Spleen (tissue), 11 donors: Measurements from ENCODE around the gene DGKB. TPM values are rescaled to one million over a fixed set of nuclear protein-coding genes. Genes with fewer than 3 reads are reported as not detected.

Experiments
- DNase-seq: peaks from one replicate; pipeline ENCODE4 v3.0.0-alpha.2; 2020
- H3K27ac ChIP-seq, 8 donors: fragments of 200-600 bp; sonication (generic) in 7 of 8; 1 replicate in 4 of 8; 2 replicates in 4 of 8; pipeline versions ENCODE4 v1.5.0 to v1.8.0; 2016 to 2021; ENCODE audit warnings: inconsistent platforms in 4 of 8, mild to moderate bottlenecking in 4 of 8, moderate library complexity in 1 of 8
- H3K27me3 ChIP-seq, 7 donors: fragments of 200-600 bp; sonication (generic) in 6 of 7; replicated peaks in 1 of 7; 1 replicate in 4 of 7; 2 replicates in 3 of 7; pipeline versions ENCODE4 v1.5.0 to v1.8.0; 2016 to 2021; ENCODE audit warnings: inconsistent platforms in 3 of 7, mild to moderate bottlenecking in 1 of 7
- H3K36me3 ChIP-seq, 6 donors: fragments of 200-600 bp; sonication (generic) in 5 of 6; 1 replicate in 4 of 6; 2 replicates in 2 of 6; pipeline versions ENCODE4 v1.5.0 to v1.8.0; 2016 to 2021; ENCODE audit warnings: inconsistent platforms in 2 of 6
- H3K4me1 ChIP-seq, 6 donors: fragments of 200-600 bp; sonication (generic) in 5 of 6; 1 replicate in 3 of 6; 2 replicates in 3 of 6; pipeline versions ENCODE4 v1.5.0 to v1.8.0; 2016 to 2021; ENCODE audit warnings: inconsistent platforms in 3 of 6
- H3K4me3 ChIP-seq, 8 donors: fragments of 200-600 bp; sonication (generic) in 7 of 8; 1 replicate in 4 of 8; 2 replicates in 4 of 8; pipeline versions ENCODE4 v1.5.0 to v1.8.0; 2016 to 2021; ENCODE audit warnings: inconsistent platforms in 4 of 8, mild to moderate bottlenecking in 4 of 8, moderate library complexity in 2 of 8
- H3K9me3 ChIP-seq, 8 donors: fragments of 200-600 bp; sonication (generic) in 7 of 8; 1 replicate in 4 of 8; 2 replicates in 4 of 8; pipeline versions ENCODE4 v1.5.0 to v1.8.0; 2016 to 2021; ENCODE audit warnings: inconsistent platforms in 4 of 8
- CTCF ChIP-seq, 11 experiments: fragments of 200-600 bp in 7 of 11; fragments of 450-650 bp in 4 of 11; sonication (generic) in 4 of 11; IDR thresholded peaks in 8 of 11; conservative IDR thresholded peaks in 3 of 11; 1 replicate in 7 of 11; 2 replicates in 4 of 11; pipeline versions ENCODE4 v1.4.0 to v1.8.0; 2016 to 2021; ENCODE audit warnings: antibody characterized with exemption in 11 of 11, inconsistent platforms in 4 of 11, mild to moderate bottlenecking in 1 of 11
- POLR2A ChIP-seq, 3 donors: fragments of 450-650 bp; IDR thresholded peaks; one replicate each; pipeline ENCODE4 v1.5.1; 2017; ENCODE audit warnings: antibody characterized with exemption in 3 of 3, mild to moderate bottlenecking in 1 of 3
- POLR2AphosphoS5 ChIP-seq, 3 donors: sonication (generic); formaldehyde crosslinking; IDR thresholded peaks; one replicate each; pipeline ENCODE4 v1.5.1; 2017; ENCODE audit warnings: antibody characterized with exemption in 3 of 3
- WGBS, 5 donors: extraction: QIAGEN DNeasy Blood & Tissue Kit in 3 of 5; methylation state at CpG; one replicate each; pipeline versions ENCODE4 v1.1.5 to v1.1.7; 2013 to 2018; 5-methylcytosine and 5-hydroxymethylcytosine counted together
- intact Hi-C: fragments of 100-400 bp; cut with DNase I; formaldehyde crosslinking; loops from one replicate; pipeline ENCODE4 v1.15.0; 2023; ENCODE audit warnings: low total_unique reads
- polyA plus RNA-seq, 3 donors: library from polyadenylated mRNA; stranded (reverse); fragments of 200-250 nt; gene quantifications; one replicate each; pipeline ENCODE4 v1.2.1, GENCODE V29; 2013
- total RNA-seq, 7 donors: library from RNA; depleted of rRNA in 3 of 7; stranded (reverse); fragments of >200 nt in 3 of 7; fragmentation: NEBNext Ultra II Directional in 4 of 7; extraction: Animal tissue kit (Norgen Biotek cat#: 25700) in 4 of 7; gene quantifications; one replicate each; pipeline versions ENCODE4 v1.1.0 to v1.2.1, GENCODE V29; 2016 to 2021
- donor health status: healthy with polysubstance abuse.
- donor health status: DM: no; HTN: no; CAD: no; lungs with moderate emphysema.
- donor health status: DM: no; HTN: no; CAD: no.
- donor health status: Bipolar disorder and iron deficiency.
- donor health status: healthy.
- donor health status: DM: no; HTN: no; CAD: no.
- donor health status: DM: yes; HTN: yes; CAD: no.

Gene DGKB
- total and polyA plus RNA-seq, 10 donors: 0.02 to 0.26 (median 0.03) TPM; not detected in 6

DNA sequence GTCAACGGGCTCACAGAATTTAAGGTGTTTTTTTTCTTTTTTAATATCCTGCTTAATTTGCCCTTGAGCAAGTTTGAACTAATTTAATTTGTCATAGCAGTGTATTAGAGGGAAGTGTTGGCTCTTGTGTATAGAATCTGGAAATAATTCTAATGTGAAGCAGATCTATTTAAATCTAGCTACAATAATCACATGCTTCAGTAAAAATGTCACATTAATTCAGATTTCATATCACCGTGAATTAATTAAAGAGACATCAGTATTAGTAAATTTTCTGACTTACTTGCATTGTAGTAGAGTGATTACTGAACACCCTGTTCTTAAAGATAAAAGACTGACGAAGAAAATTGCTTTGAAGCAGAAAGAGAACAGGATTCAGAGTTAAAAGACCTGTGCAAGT, 124.7 kb downstream of the DGKB start:
- intact Hi-C loops: no loop called here
- TF ChIP-seq CTCF (IDR thresholded peaks at IDR 0.05 in 8 of 11, conservative IDR thresholded peaks at IDR 0.05 in 3 of 11) (no peak), POLR2AphosphoS5 (IDR thresholded peaks at IDR 0.05) (no peak)
- Histone ChIP-seq H3K4me1 (no peaks in the 10 kb centered on the region), H3K4me3 (no peak overlapping the region), H3K27me3 (no peaks in the 10 kb centered on the region), H3K27ac (no peak overlapping the region), H3K9me3 (peaks cover 0 to 28% (median 21%) of the 10 kb centered on the region in 8 donors), H3K36me3 (no peaks in the 10 kb centered on the region)
- DNase-seq: no peak
- WGBS, 5 donors: 88 to 92% (median 90%) methylated on average over 3 of the region's 3 CpGs

DNA sequence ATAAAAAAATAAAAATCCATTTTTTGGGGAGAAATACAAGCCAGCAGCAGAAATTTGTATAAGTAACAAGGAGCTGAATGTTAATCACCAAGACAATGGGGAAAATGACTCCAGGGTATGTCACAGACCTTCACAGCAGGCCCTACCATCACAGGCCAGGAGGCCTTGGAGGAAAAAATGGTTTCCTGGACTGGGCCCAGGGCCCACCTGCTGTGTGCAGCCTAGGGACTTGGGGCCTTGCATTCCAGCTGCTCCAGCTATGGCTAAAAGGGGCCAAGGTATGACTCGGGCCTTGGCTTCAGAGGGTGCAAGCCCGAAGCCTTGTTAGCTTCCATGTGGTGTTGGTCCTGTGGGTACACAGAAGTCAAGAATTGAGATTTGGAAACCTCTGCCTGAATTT, 126.3 kb downstream of the DGKB start:
- DNase-seq: no peak
- peaks cover 0 to 28% (median 21%) of the 10 kb centered on the region in 8 donors for H3K9me3 ChIP-seq
- TF ChIP-seq CTCF (IDR thresholded peaks at IDR 0.05 in 8 of 11, conservative IDR thresholded peaks at IDR 0.05 in 3 of 11): no peak
- TF ChIP-seq POLR2AphosphoS5 (IDR thresholded peaks at IDR 0.05): no peak
- no peak for TF ChIP-seq POLR2A (IDR thresholded peaks at IDR 0.05)
- no peak overlapping the region for H3K27ac ChIP-seq
- H3K27me3 ChIP-seq: no peaks in the 10 kb centered on the region
- 59 to 97% (median 79%) methylated on average over 2 of the region's 2 CpGs for WGBS, 5 donors
- no peak overlapping the region for H3K4me3 ChIP-seq
- intact Hi-C loops: no loop called here
- no peaks in the 10 kb centered on the region for H3K4me1 ChIP-seq
- H3K36me3 ChIP-seq: no peaks in the 10 kb centered on the region

DNA sequence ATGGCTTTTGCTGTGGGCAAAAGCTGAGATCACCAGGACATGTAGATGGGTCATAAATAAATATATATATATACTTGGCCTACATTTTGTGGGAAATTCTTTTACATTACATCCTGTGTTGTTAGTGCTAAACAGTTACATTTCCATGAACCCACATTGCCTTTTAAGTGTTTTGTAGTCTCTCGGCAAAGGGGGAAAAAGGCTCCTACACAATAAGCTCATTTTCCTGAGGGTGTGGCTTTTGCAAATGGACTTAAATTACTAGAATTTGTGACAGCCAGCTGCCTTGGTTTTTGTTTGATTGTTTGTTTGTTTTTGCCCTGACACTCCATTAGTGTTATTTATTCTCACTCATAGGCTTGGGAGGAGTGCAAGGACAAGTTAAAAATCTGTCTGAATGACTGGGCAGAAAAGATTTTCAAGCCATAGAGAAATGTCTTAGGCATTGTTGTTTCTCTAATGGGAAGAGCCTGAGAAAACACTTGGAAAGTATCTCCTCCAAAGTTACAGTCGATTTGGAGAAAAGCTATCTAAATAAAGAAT, 128.8 kb downstream of the DGKB start:
- H3K4me3 ChIP-seq: no peak overlapping the region
- no peaks in the 10 kb centered on the region for H3K4me1 ChIP-seq
- H3K36me3 ChIP-seq: no peaks in the 10 kb centered on the region
- no peak for TF ChIP-seq CTCF (IDR thresholded peaks at IDR 0.05 in 8 of 11, conservative IDR thresholded peaks at IDR 0.05 in 3 of 11)
- no peak for TF ChIP-seq POLR2A (IDR thresholded peaks at IDR 0.05)
- no peak for TF ChIP-seq POLR2AphosphoS5 (IDR thresholded peaks at IDR 0.05)
- 43 to 58% (median 55%) methylated on average over 2 of the region's 2 CpGs for WGBS, 5 donors
- no peak overlapping the region for H3K27ac ChIP-seq
- DNase-seq: no peak
- intact Hi-C loops: no loop called here
- no peaks in the 10 kb centered on the region for H3K27me3 ChIP-seq
- peaks cover 0 to 28% (median 21%) of the 10 kb centered on the region in 8 donors for H3K9me3 ChIP-seq

GRCh38 chr7:14770614-14771013, 131.9 kb downstream of the DGKB start:
- H3K27me3 ChIP-seq: no peaks in the 10 kb centered on the region
- peaks cover 0 to 5% (median 0%) of the 10 kb centered on the region in 8 donors for H3K9me3 ChIP-seq
- DNase-seq: no peak
- no peaks in the 10 kb centered on the region for H3K36me3 ChIP-seq
- 84 to 94% (median 90%) methylated on average over 2 of the region's 2 CpGs for WGBS, 5 donors
- H3K27ac ChIP-seq: no peak overlapping the region
- H3K4me1 ChIP-seq: no peaks in the 10 kb centered on the region
- no peak overlapping the region for H3K4me3 ChIP-seq
- TF ChIP-seq POLR2A (IDR thresholded peaks at IDR 0.05) (no peak), CTCF (IDR thresholded peaks at IDR 0.05 in 8 of 11, conservative IDR thresholded peaks at IDR 0.05 in 3 of 11) (no peak), POLR2AphosphoS5 (IDR thresholded peaks at IDR 0.05) (no peak)
- intact Hi-C loops: no loop called here
